Suprapubic skin (tissue), 4 donors: Measurements from ENCODE around the gene CPSF4. TPM values are rescaled to one million over a fixed set of nuclear protein-coding genes. Genes with fewer than 3 reads are reported as not detected.
A peak's percentile ranks its signal among the peaks of the same experiment; 100 is the strongest.

Experiments used
- DNase-seq, 2 donors: peaks; one replicate each; pipeline ENCODE4 v3.0.0-alpha.2; 2019; ENCODE audit warnings: low spot score in 2 of 2
- H3K27ac ChIP-seq: fragments of 200-600 bp; sonication (generic); one replicate; pipeline ENCODE4 v1.5.1; 2019
- H3K27me3 ChIP-seq: fragments of 200-600 bp; sonication (generic); one replicate; pipeline ENCODE4 v1.5.1; 2019
- H3K36me3 ChIP-seq: fragments of 200-600 bp; sonication (generic); one replicate; pipeline ENCODE4 v1.5.1; 2019
- H3K4me1 ChIP-seq: fragments of 200-600 bp; sonication (generic); one replicate; pipeline ENCODE4 v1.5.1; 2019
- H3K4me3 ChIP-seq: fragments of 200-600 bp; sonication (generic); one replicate; pipeline ENCODE4 v1.5.1; 2019; ENCODE audit warnings: mild to moderate bottlenecking
- H3K9me3 ChIP-seq: fragments of 200-600 bp; sonication (generic); one replicate; pipeline ENCODE4 v1.5.1; 2019
- CTCF ChIP-seq, 2 donors: fragments of 200-600 bp in 1 of 2; fragments of 450-650 bp in 1 of 2; sonication (generic) in 1 of 2; IDR thresholded peaks; one replicate each; pipeline ENCODE4 v1.5.1; 2016 to 2019; ENCODE audit warnings: antibody characterized with exemption in 2 of 2, mild to moderate bottlenecking in 1 of 2, moderate library complexity in 1 of 2
- EP300 ChIP-seq: sonication (generic); formaldehyde crosslinking; IDR thresholded peaks from one replicate; pipeline ENCODE4 v1.6.1; 2017; ENCODE audit warnings: antibody characterized with exemption
- POLR2A ChIP-seq, 2 donors: fragments of 450-650 bp; IDR thresholded peaks; one replicate each; pipeline ENCODE4 v1.6.1; 2017; ENCODE audit warnings: antibody characterized with exemption in 2 of 2, mild to moderate bottlenecking in 2 of 2, moderate library complexity in 2 of 2
- POLR2AphosphoS5 ChIP-seq, 3 donors: sonication (generic); formaldehyde crosslinking; IDR thresholded peaks; one replicate each; pipeline ENCODE4 v1.6.1; 2017; ENCODE audit warnings: antibody characterized with exemption in 3 of 3
- WGBS: methylation state at CpG from one replicate; pipeline ENCODE4 v1.1.5; 2018; 5-methylcytosine and 5-hydroxymethylcytosine counted together
- total RNA-seq, 4 donors: library from RNA; depleted of rRNA; stranded (reverse); fragments of >200 nt; gene quantifications; one replicate each; pipeline ENCODE4 v1.1.0, GENCODE V29; 2016

The CPSF4 gene
- total RNA-seq, 4 donors from 2014 or later, result 35.0 to 59.9 (median 41.7) TPM

- no peaks in the 10 kb centered on the region for H3K36me3 ChIP-seq
- 1% methylated on average over 7 of the region's 7 CpGs for WGBS
- H3K9me3 ChIP-seq, result no peaks in the 10 kb centered on the region
- H3K4me3 ChIP-seq, result peak overlapping the region; percentile 86
- H3K27me3 ChIP-seq, result no peaks in the 10 kb centered on the region
- peaks cover 21% of the 10 kb centered on the region for H3K4me1 ChIP-seq
- no peak for DNase-seq
- TF ChIP-seq POLR2A (IDR thresholded peaks at IDR 0.05), result no peak
- no peak for TF ChIP-seq POLR2AphosphoS5 (IDR thresholded peaks at IDR 0.05)
- no peak for TF ChIP-seq EP300
- no peak for TF ChIP-seq CTCF (IDR thresholded peaks at IDR 0.05)
- H3K27ac ChIP-seq, result peak overlapping the region; percentile 84
These were observed 34.5 kb downstream of the CPSF4 start for GRCh38 chr7:99473315-99473596.

- no peak for DNase-seq
- TF ChIP-seq EP300, result no peak
- no peak for TF ChIP-seq POLR2AphosphoS5 (IDR thresholded peaks at IDR 0.05)
- no peak for TF ChIP-seq POLR2A (IDR thresholded peaks at IDR 0.05)
- TF ChIP-seq CTCF (IDR thresholded peaks at IDR 0.05), result no peak
- 88% methylated on average over 5 of the region's 5 CpGs for WGBS
- H3K4me3 ChIP-seq, result no peak overlapping the region
- H3K27ac ChIP-seq, result no peak overlapping the region
- H3K4me1 ChIP-seq, result peaks cover 25% of the 10 kb centered on the region
- no peaks in the 10 kb centered on the region for H3K36me3 ChIP-seq
- H3K9me3 ChIP-seq, result no peaks in the 10 kb centered on the region
- H3K27me3 ChIP-seq, result no peaks in the 10 kb centered on the region
These were observed 37.4 kb downstream of the CPSF4 start for GRCh38 chr7:99476107-99476506.

- H3K4me3 ChIP-seq, result no peak overlapping the region
- H3K4me1 ChIP-seq, result peaks cover 13% of the 10 kb centered on the region
- TF ChIP-seq POLR2A (IDR thresholded peaks at IDR 0.05), result no peak
- TF ChIP-seq EP300, result no peak
- TF ChIP-seq POLR2AphosphoS5 (IDR thresholded peaks at IDR 0.05), result no peak
- no peak for TF ChIP-seq CTCF (IDR thresholded peaks at IDR 0.05)
- WGBS, result 49% methylated on average over 14 of the region's 15 CpGs
- H3K36me3 ChIP-seq, result peaks cover 4% of the 10 kb centered on the region
- DNase-seq, result no peak
- no peaks in the 10 kb centered on the region for H3K27me3 ChIP-seq
- no peaks in the 10 kb centered on the region for H3K9me3 ChIP-seq
- H3K27ac ChIP-seq, result peak overlapping the region; percentile 16
These were observed 40.0 kb downstream of the CPSF4 start for GRCh38 chr7:99478464-99479440.

- peaks cover 15% of the 10 kb centered on the region for H3K36me3 ChIP-seq
- no peak overlapping the region for H3K4me3 ChIP-seq
- TF ChIP-seq CTCF (IDR thresholded peaks at IDR 0.05) (no peak), POLR2AphosphoS5 (IDR thresholded peaks at IDR 0.05) (no peak), POLR2A (IDR thresholded peaks at IDR 0.05) (no peak), EP300 (no peak)
- WGBS, result 43% methylated on average over 5 of the region's 5 CpGs
- no peaks in the 10 kb centered on the region for H3K27me3 ChIP-seq
- H3K9me3 ChIP-seq, result no peaks in the 10 kb centered on the region
- no peak for DNase-seq
- H3K27ac ChIP-seq, result no peak overlapping the region
- H3K4me1 ChIP-seq, result no peaks in the 10 kb centered on the region
These were observed 46.4 kb downstream of the CPSF4 start for GRCh38 chr7:99485094-99485493.

GRCh38 chr7:99489235-99489634 is 50.5 kb downstream of the CPSF4 start:
- no peak for DNase-seq
- H3K4me3 ChIP-seq, result no peak overlapping the region
- no peak for TF ChIP-seq POLR2A (IDR thresholded peaks at IDR 0.05)
- no peak for TF ChIP-seq EP300
- TF ChIP-seq POLR2AphosphoS5 (IDR thresholded peaks at IDR 0.05), result no peak
- no peak for TF ChIP-seq CTCF (IDR thresholded peaks at IDR 0.05)
- no peak overlapping the region for H3K27ac ChIP-seq
- H3K27me3 ChIP-seq, result no peaks in the 10 kb centered on the region
- peaks cover 29% of the 10 kb centered on the region for H3K36me3 ChIP-seq
- H3K9me3 ChIP-seq, result peaks cover 9% of the 10 kb centered on the region
- no peaks in the 10 kb centered on the region for H3K4me1 ChIP-seq
- WGBS, result 92% methylated on average over 4 of the region's 4 CpGs
